GM21723 (cell line): ENCODE results near the gene PTPN9.
A peak's percentile ranks its signal among the peaks of the same experiment; 100 is the strongest.
"Not testable (repeated sequence)": the region's sequence is repeated elsewhere in the genome, so short reads cannot be mapped to it uniquely, and the experiment has no call there.

ENCODE experiments used
- ATAC-seq: cut with Tn5 transposase; IDR thresholded peaks from one replicate; pipeline ENCODE4 v1.9.1; 2021; ENCODE audit warnings: mild to moderate bottlenecking, moderate library complexity; ENCODE audit not compliant: unreplicated experiment

PTPN9 gene

GRCh38 chr15:75583701-75584100 is 4.6 kb upstream of the PTPN9 start:
- no peak for ATAC-seq

GRCh38 chr15:75582943-75583342 is 3.8 kb upstream of the PTPN9 start:
- ATAC-seq: not testable (repeated sequence)

- peak; percentile 46 for ATAC-seq
Measured at GRCh38 chr15:75578173-75578947, 755 bp downstream of the PTPN9 start.

DNA sequence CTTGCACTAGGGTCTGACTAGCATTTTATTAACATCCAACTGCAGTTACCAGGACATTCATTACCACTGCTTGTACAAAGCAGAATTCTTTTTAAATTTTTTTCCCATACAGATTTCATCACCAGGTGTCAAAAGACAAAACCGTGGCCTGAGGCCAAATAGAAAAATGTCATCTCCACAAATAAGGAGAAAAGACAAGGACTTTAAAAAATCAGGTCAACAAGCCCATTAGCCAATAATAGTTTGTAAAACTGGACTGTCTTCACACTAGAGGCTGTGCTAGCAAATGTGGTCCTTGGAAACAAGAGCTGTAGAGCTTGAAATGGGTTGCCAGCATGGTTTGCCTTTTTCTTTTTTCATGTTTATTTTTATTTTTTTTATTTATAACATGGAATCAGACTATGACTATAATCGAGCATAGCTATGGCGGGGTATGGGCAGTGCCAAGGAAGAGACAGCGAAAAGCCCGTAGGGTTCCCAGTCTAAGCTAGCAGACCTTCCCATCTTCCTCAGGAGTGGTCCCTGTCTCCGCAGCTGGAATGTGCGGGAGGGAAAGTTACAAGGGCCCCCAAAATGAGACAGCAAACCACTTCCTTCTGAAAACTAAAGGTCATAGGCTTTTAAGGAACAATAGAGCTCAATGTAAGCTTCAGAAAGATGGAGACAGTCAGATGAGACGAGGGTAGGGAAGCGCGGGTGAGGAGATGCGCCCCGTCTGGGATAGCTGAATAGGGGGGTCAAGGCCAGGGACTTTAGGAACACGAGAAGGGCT is 1.5 kb downstream of the PTPN9 start:
- ATAC-seq: no peak

DNA sequence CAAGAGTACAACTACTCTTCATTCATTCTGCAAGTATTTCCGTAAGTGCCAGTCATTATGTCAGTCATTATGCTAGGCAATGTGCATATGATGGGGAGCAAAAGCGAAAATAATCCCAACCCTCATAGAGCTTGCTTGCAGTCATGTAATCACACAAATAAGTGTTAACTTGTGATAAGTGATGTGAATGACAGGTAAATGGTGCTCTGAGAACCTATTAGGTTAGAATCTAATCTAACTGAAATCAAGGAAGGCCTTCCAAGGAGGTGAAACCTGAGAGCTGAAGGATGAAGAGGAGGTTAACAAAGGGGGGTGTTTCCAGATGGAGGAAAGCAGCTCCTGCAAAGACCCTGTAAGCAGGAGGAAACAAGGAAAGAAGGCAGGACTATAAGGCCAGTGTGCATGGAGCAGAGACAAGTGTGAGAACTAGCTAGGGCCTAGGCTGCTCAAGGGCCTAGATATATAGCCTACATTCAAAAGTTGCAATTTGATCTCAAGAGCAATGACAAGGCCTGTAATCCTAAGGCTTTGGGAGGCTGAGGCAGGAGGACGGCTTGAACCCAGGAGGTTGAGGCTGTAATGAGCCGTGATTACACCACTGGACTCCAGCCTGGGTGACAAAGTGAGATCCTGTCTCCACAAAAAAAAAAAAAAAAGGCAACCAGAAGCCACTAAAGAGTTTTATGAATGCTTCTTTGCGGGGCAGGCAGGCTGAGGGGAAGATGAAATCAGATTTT is 5.3 kb downstream of the PTPN9 start:
- no peak for ATAC-seq

DNA sequence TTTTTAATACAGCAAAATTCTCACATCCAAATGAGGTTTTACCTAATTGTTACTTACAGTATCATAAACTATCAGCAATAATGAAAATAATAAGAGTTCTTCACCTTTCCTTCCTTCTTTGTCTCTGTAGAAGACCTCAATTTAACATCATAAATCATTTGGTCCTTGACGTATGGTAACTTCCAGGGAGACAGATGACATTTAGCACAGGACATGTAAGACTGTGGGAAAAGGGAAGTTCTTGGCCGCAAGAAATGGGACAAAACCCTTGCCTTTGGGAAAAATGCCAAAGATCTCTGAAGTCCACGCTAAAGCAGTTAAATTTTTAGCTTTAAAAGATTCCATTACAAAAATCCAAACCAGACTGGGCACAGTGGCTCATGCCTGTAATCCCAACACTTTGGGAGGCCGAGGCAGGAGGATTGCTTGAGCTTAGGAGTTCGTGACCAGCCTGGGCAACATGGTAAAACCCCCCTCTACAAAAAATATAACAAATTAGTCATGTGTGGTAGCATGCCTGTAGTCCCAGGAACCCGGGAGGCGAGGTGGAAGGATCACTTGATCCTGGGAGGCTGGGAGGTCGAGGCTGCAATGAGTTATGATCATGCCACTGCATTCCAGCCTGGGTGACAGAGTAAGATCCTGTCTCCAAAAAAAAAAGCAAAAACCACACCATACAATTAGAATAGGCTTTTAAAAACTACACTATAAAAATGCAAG is 8.8 kb downstream of the PTPN9 start:
- no peak for ATAC-seq

GRCh38 chr15:75565062-75565970 is 13.8 kb downstream of the PTPN9 start:
- ATAC-seq: no peak

GRCh38 chr15:75561888-75562287 is 17.2 kb downstream of the PTPN9 start:
- ATAC-seq: no peak

- not testable (repeated sequence) for ATAC-seq
Measured at GRCh38 chr15:75559360-75559759, 19.8 kb downstream of the PTPN9 start.

DNA sequence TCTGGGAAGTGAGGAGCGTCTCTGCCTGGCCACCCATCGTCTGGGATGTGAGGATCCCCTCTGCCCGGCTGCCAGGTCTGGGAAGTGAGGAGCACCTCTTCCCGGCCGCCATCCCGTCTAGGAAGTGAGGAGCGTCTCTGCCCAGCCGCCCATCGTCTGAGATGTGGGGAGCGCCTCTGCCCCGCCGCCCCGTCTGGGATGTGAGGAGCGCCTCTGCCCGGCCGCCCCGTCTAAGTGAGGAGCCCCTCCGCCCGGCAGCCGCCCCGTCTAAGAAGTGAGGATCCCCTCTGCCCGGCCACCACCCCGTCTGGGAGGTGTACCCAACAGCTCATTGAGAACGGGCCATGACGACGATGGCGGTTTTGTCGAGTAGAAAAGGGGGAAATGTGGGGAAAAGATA is 20.2 kb downstream of the PTPN9 start:
- ATAC-seq: not testable (repeated sequence)

DNA sequence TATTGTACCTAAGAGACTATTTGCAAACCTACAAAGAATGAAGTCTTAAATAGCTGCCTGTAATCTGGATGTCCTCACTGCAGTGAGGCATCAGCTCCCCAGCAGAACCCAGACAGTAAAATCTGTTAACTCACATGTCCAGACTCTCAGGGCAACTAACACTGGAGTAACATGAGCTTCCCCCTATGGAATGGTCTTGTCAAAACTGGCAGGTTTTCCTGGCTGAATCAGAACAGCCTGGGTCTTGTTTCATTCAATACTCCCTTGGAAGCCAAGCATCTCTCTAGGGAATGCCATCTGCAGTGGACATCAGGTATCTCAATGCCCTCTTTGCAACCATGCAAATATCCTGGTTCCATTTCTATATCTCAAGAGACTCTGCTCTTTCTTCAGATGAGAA is 24.4 kb downstream of the PTPN9 start:
- ATAC-seq: no peak

DNA sequence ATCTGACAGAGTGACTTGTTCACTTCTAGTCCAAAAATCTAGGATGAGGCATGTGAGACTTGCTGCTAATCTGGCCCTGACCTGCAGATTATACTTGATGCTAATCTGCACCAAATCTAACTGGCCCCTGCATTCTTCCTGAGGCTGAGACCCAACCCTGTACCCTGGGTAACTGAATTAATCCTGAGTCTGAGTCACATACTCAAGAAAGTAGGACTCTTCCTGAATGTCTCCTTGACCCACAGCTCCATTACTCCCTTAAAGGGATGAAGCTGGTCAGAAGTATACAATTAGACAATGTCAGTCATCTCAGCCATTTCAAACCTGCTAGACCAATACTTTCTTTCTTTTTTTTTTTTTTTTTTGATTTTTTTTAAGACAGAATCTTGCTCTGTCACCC is 25.5 kb downstream of the PTPN9 start:
- ATAC-seq: no peak

GRCh38 chr15:75551091-75551490 is 28.0 kb downstream of the PTPN9 start:
- ATAC-seq: no peak

GRCh38 chr15:75545064-75545463 is 34.1 kb downstream of the PTPN9 start:
- no peak for ATAC-seq

GRCh38 chr15:75544359-75544758 is 34.8 kb downstream of the PTPN9 start:
- ATAC-seq: no peak

DNA sequence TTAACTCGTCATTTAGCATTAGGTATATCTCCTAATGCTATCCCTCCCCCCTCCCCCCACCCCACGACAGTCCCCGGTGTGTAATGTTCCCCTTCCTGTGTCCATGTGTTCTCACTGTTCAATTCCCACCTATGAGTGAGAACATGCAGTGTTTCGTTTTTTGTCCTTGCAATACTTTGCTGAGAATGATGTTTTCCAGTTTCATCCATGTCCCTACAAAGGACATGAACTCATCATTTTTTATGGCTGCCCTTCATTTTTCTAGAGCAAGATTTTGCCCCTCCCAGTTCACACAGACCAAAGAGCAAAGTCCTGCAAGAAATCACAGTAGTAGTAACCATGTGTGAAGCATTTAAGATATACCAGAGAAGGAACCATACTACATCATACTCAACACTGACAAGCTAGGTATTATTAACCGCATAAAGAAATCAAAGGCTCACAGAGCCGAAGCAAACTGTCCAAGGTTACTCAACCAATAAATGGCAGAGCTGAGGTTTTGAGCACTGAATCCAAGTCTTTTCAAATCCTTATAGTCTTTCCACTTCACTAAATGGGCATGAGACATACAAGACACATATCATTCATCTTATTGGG is 36.1 kb downstream of the PTPN9 start:
- not testable (repeated sequence) for ATAC-seq

DNA sequence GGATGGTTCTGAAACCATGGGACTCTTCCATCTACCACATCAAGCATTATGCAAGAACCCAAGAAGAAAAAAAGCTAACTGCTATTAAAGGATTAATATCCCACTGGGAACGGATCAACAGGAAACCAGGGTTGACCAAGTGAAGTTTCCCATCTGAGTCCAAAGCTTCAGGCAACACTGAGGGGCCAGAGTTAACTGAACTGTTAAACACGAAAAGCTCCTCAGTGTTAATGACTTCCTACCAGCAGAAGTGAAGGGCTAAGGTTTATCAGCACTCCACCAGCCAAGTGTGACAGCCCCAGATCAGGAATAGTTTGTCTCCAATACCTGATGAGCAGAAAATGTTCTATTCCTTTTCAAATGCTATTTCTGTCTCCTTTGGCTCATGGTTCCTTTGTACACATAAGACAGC is 36.7 kb downstream of the PTPN9 start:
- ATAC-seq: no peak

- ATAC-seq: no peak
Measured at GRCh38 chr15:75538376-75538775, 40.7 kb downstream of the PTPN9 start.

- ATAC-seq: no peak
Measured at GRCh38 chr15:75533945-75534344, 45.2 kb downstream of the PTPN9 start.
